GM12873 (cell line): ENCODE results near the gene CNP.

Source experiments
- CTCF ChIP-seq: IDR thresholded peaks from 2 replicates; pipeline ENCODE4 v1.5.1; 2012; ENCODE audit warnings: low read depth, mild to moderate bottlenecking, moderate library complexity, low read length, control low read depth; ENCODE audit not compliant: insufficient read depth; ENCODE audit errors: missing control alignments

CNP gene

GRCh38 chr17:41982026-41982760 is 15.6 kb downstream of the CNP start:
- no peak for TF ChIP-seq CTCF

GRCh38 chr17:41984454-41984853 is 17.9 kb downstream of the CNP start:
- no peak for TF ChIP-seq CTCF

GRCh38 chr17:41985919-41986318 is 19.3 kb downstream of the CNP start:
- no peak for TF ChIP-seq CTCF

- no peak for TF ChIP-seq CTCF
Observed at GRCh38 chr17:41986634-41987033, 20.0 kb downstream of the CNP start.

- TF ChIP-seq CTCF, result no peak
Observed at GRCh38 chr17:41987642-41988041, 21.0 kb downstream of the CNP start.

- no peak for TF ChIP-seq CTCF
Observed at GRCh38 chr17:41988418-41988817, 21.8 kb downstream of the CNP start.

GRCh38 chr17:41989702-41990419 is 23.3 kb downstream of the CNP start:
- TF ChIP-seq CTCF, result no peak
